ENCODE data around the gene CCDC201.

CCDC201 gene

GRCh38 chr7:45873035-45873354 is at the start of gene CCDC201:
TSS of gene CCDC201 (minus strand) at chr7:45873082. CDS start at chr7:45873007, 75 bp downstream.
- no peak within 1 kb of the TSS for H3K4me3 ChIP-seq (ENCODE audit: low read length)
- no peak for TF ChIP-seq ZNF274 (IDR thresholded peaks at IDR 0.05; ENCODE audit: low read depth, low read length)

GRCh38 chr7:45921699-45922519 is 49.0 kb upstream of the CCDC201 start:
- TF ChIP-seq ZNF274 (IDR thresholded peaks at IDR 0.05; ENCODE audit: low read depth, low read length) = no peak
- H3K4me3 ChIP-seq (ENCODE audit: low read length) = no peak overlapping the region

GRCh38 chr7:45921381-45921698 is 48.5 kb upstream of the CCDC201 start:
- H3K4me3 ChIP-seq (ENCODE audit: low read length) = no peak overlapping the region

DNA sequence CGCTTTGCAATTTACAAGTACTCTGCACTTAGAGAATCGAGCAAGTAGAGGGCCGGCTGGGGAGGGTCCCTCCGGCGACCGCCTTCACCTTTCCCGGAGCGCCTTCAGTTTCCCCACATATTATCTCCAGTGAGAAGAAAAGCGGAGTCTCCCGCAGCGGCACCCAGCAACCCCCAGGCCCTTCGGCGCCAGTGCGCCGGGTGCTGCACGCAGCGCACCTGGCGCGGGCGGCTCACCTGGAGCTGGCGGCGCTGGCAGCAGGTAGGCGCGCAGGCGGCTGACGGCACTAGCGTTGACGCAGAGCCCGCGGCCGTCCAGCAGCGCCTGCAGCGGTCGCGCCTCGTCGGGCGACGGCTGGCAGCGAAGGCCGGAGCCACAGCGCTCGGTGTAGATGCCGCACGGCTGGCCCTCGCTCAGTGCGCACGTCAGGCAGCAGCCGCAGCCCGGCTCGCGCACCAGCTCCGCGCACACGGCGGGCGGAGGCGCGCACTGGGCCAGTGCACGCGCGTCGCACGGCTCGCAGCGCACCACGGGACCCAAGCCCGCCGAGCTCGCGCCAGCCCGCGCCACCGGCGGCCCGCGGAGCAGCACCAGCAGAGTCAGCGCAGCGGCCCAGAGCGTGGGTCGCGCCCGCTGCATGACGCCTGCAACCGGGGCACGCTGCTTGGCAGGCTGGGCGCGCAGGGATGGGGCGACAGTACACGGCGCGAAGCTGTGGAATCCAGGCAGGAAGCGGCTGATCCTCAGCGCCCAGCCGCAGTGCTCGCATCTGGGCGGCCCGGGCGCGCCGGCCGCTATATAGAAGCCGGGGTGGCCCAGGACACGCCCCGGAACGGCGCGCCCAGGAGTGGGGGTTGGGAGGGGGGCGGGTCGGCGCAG is 47.9 kb upstream of the CCDC201 start, which contains the start of gene IGFBP3:
TSS of gene IGFBP3 (minus strand) at position 771 of the 879 bp plus-strand sequence. CDS start at position 639, 132 bp downstream.
- no peak within 1 kb of the TSS for H3K4me3 ChIP-seq (ENCODE audit: low read length)
- TF ChIP-seq ZNF274 (IDR thresholded peaks at IDR 0.05; ENCODE audit: low read depth, low read length) = no peak

More at GRCh38 chr7:45921381-45921698, 48.5 kb upstream of the CCDC201 start:
- TF ChIP-seq ZNF274 (IDR thresholded peaks at IDR 0.05; ENCODE audit: low read depth, low read length) = no peak

- TF ChIP-seq ZNF274 (IDR thresholded peaks at IDR 0.05; ENCODE audit: low read depth, low read length) = no peak
- H3K4me3 ChIP-seq (ENCODE audit: low read length) = no peak overlapping the region
These were observed 47.1 kb upstream of the CCDC201 start for GRCh38 chr7:45919993-45920459.

DNA sequence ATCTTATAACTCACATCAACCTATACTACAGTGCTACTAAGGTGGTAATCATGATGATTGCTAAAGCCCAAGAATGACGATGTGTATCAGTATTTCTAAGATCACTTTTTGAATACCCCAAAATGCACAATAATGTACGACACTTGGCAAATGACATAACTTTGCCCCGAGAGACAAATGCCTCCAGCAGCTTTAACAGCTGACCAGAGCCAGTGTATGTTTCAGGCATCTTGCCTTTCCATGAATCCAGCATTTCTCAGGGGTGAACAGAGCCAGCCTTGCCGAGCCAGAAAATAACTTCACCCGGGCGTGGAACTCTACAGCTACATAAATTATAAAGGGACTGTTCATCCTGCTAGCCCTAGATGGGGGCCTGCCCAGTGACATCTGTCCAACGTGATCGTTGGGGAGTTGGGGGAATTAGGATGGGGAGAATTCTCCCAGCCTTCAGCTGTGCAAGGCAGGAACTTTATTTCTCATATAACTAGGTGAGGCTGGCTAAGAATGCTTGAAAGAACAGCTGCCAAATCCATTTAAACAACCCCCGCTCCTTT is 46.4 kb upstream of the CCDC201 start:
- no peak overlapping the region for H3K4me3 ChIP-seq (ENCODE audit: low read length)

DNA sequence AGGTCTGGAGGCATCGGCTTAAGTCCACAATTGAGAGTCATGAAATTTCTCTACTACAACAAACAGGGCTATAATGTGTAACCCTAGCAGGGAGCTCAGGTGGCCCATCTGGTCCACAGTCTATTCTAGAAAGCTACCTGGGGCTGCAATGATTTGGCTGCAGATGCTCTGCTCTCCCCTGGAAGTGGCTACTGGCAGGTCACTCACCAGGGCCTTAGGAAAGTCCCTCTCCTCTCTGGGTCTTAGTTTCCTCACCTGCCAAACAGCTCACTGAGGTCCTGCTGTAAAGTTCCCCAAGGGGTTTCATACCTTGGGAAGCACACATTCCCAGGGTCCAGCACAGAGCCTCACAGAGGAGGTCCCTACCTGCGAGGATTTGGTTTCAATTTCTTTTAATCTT is 45.7 kb upstream of the CCDC201 start:
- H3K4me3 ChIP-seq (ENCODE audit: low read length) = no peak overlapping the region
- TF ChIP-seq ZNF274 (IDR thresholded peaks at IDR 0.05; ENCODE audit: low read depth, low read length) = no peak

More for the DNA sequence above, 46.4 kb upstream of the CCDC201 start:
- no peak for TF ChIP-seq ZNF274 (IDR thresholded peaks at IDR 0.05; ENCODE audit: low read depth, low read length)

DNA sequence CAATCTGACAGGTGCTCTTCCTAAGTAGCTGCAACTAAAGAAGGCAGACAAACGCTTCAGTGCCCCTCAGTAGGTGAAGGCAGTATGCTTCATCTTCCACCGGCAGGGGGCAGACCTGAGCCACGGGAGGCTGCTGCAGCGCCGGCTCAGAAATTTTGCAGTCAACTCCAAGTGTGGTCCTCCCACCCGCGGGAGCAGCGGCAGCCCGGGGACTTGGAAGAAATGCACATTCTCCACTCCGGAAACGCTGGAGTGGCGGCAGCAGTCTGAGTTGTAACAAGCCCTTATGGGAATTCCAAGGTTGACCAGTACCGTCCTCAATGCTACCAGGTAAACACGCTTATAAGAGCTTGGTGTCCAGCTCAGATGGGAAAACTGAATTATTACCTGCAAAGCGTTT is 44.8 kb upstream of the CCDC201 start:
- no peak overlapping the region for H3K4me3 ChIP-seq (ENCODE audit: low read length)
- TF ChIP-seq ZNF274 (IDR thresholded peaks at IDR 0.05; ENCODE audit: low read depth, low read length) = no peak

DNA sequence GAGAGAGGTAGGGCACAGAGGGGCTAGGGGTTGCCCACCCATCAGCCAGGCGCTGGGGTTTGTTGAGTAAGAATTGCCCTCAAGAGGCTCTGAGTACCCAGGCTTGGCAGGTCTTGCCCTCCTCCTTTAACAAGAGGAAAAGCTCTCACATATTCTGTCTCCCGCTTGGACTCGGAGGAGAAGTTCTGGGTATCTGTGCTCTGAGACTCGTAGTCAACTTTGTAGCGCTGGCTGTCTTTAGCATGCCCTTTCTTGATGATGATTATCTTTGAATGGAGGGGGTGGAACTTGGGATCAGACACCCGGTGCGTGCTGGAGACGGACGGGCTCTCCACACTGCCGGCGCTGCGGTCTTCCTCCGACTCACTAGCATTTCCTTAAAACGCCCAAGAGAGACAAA is 44.2 kb upstream of the CCDC201 start:
- no peak overlapping the region for H3K4me3 ChIP-seq (ENCODE audit: low read length)
- no peak for TF ChIP-seq ZNF274 (IDR thresholded peaks at IDR 0.05; ENCODE audit: low read depth, low read length)

DNA sequence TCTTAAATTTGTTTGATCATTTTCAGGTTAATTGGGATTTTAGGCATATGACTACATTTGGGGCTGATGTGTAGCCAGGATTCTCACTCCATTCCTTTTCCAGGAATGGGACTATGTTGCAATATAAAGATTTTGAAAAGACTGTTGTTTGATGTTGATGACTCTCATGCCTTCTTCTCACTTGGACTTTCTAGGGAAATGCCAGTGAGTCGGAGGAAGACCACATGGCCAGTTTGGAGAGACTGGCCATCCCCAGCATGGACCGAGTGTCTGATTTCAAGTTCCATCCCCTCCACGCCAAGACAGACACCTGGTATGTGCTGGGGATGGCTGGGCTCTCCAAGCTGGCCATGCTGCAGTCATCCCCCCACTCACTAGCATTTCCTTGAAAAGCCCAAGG is 42.7 kb upstream of the CCDC201 start:
- no peak for TF ChIP-seq ZNF274 (IDR thresholded peaks at IDR 0.05; ENCODE audit: low read depth, low read length)
- no peak overlapping the region for H3K4me3 ChIP-seq (ENCODE audit: low read length)

DNA sequence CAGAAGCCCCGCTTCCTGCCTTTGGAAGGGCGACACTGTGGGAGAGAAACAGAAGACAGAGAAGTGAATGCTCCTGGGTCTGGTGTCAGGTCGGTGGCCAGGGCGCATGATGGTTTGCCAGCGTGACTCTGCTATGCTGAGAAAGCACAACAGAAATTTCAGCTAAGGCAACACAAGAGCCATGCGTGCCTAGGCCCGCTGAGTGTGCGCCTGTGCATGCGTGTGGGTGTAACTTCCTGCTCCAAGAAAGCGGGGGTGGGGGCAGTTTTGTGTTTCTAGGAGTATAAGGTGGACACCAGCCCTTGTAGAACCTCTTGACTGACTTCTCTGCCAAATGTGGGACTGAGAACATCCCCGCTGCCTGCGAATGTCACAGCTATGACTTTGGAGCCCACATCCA is 42.0 kb upstream of the CCDC201 start:
- H3K4me3 ChIP-seq (ENCODE audit: low read length) = no peak overlapping the region
- no peak for TF ChIP-seq ZNF274 (IDR thresholded peaks at IDR 0.05; ENCODE audit: low read depth, low read length)

DNA sequence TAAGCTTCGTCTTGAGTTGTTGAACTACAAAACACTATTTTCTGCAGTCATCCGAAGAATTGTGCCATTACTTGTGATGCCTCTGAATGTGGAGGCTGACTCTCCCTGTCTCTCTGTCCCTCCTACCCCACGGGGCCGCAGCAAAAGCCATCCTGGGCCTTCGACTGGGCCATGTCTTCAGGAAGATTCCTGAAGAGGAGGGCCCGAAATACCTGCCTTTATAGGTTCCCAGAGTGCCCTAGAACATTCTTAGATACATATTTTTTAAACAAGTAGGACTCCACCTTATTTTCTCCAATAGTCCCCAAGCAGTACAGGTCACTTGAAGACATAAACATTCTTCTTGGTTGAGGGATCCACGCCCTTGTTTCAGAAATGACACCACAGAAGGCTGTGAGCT is 40.1 kb upstream of the CCDC201 start:
- no peak overlapping the region for H3K4me3 ChIP-seq (ENCODE audit: low read length)
- TF ChIP-seq ZNF274 (IDR thresholded peaks at IDR 0.05; ENCODE audit: low read depth, low read length) = no peak

GRCh38 chr7:45911311-45911710 is 38.4 kb upstream of the CCDC201 start:
- no peak overlapping the region for H3K4me3 ChIP-seq (ENCODE audit: low read length)
- no peak for TF ChIP-seq ZNF274 (IDR thresholded peaks at IDR 0.05; ENCODE audit: low read depth, low read length)

- H3K4me3 ChIP-seq (ENCODE audit: low read length) = no peak overlapping the region
- TF ChIP-seq ZNF274 (IDR thresholded peaks at IDR 0.05; ENCODE audit: low read depth, low read length) = no peak
These were observed 38.0 kb upstream of the CCDC201 start for GRCh38 chr7:45910855-45911254.
